HCT116 (cell line): ENCODE data around the gene VPS45. TPM values are rescaled to one million over a fixed set of nuclear protein-coding genes. Genes with fewer than 3 reads are reported as not detected.

Source experiments
- ATAC-seq: fragments of 200-7000 bp; cut with Tn5 transposase; 2 replicates; pipeline ENCODE4 v1.9.1; 2020; ENCODE audit warnings: mild to moderate bottlenecking, moderate library complexity
- BruUV-seq: library from RNA; stranded (reverse); fragments of 400-500 nt; replicated peaks from 2 replicates; lab custom pipeline; 2021; lab: Mats Ljungman, UMichigan
- CTCF ChIA-PET: fragments of 300-600 bp; sonication (Branson Sonifier 250); formaldehyde crosslinking; loops from one replicate; lab custom pipeline; 2021; ENCODE audit warnings: antibody characterized with exemption; lab: Charles Lee
- POLR2A ChIA-PET: fragments of 300-600, 350-600 bp; sonication (Branson Sonifier 250); formaldehyde crosslinking; loops from one replicate; lab custom pipeline; 2021; ENCODE audit warnings: antibody characterized with exemption; lab: Charles Lee
- RAD21 ChIA-PET, 2 experiments: fragments of 300-600 bp; sonication (Branson Sonifier 250); formaldehyde crosslinking; loops; one replicate each; lab custom pipeline; 2023; ENCODE audit warnings: low total read pairs in 2 of 2; ENCODE audit not compliant: uncharacterized antibody in 2 of 2, unreplicated experiment in 2 of 2, low non-redundant PET in 1 of 2; lab: Charles Lee
- DNase-seq: peaks from one replicate; pipeline ENCODE4 v3.0.0-alpha.2; 2010; ENCODE audit warnings: low read depth, low spot score
- H2AFZ ChIP-seq: fragments of 200-600 bp; shearing (Covaris generic), sonication (generic); 2 replicates; pipeline ENCODE4 v1.6.1; 2017; ENCODE audit warnings: low read depth, mixed run types, mixed read lengths, antibody characterized with exemption, low read length; ENCODE audit not compliant: poor library complexity, severe bottlenecking
- H3K27ac ChIP-seq: 2 replicates; pipeline ENCODE4 v1.5.1; 2012; ENCODE audit warnings: low read depth, low read length
- H3K27me3 ChIP-seq: fragments of 200-600 bp; sonication (generic); 2 replicates; pipeline ENCODE4 v1.6.1; 2016; ENCODE audit warnings: mixed run types, low read length, mixed read lengths; ENCODE audit not compliant: insufficient read depth
- H3K36me3 ChIP-seq, 2 experiments: fragments of 200-500 bp in 1 of 2; fragments of 200-600 bp in 1 of 2; sonication (Bioruptor generic) in 1 of 2; sonication (generic) in 1 of 2; 2 replicates each; pipeline versions ENCODE4 v1.5.1 to v1.6.1; 2014 to 2016; ENCODE audit warnings: low read length in 2 of 2, inconsistent platforms in 1 of 2, mixed read lengths in 1 of 2, mixed run types in 1 of 2; ENCODE audit not compliant: insufficient read depth in 2 of 2, control insufficient read depth in 1 of 2
- H3K4me1 ChIP-seq, 2 experiments: fragments of 200-600 bp in 1 of 2; sonication (generic) in 1 of 2; 2 replicates each; pipeline versions ENCODE4 v1.5.1 to v1.6.1; 2012 to 2017; ENCODE audit warnings: low read length in 2 of 2, inconsistent platforms in 1 of 2, mild to moderate bottlenecking in 1 of 2, mixed read lengths in 1 of 2, mixed run types in 1 of 2, moderate library complexity in 1 of 2; ENCODE audit not compliant: insufficient read depth in 2 of 2, control insufficient read depth in 1 of 2
- H3K4me2 ChIP-seq: fragments of 200-600 bp; sonication (generic); 2 replicates; pipeline ENCODE4 v1.6.1; 2017; ENCODE audit warnings: mixed run types, low read length, mixed read lengths
- H3K4me3 ChIP-seq, 2 experiments: fragments of 200-600 bp in 1 of 2; sonication (generic) in 1 of 2; replicated peaks in 1 of 2; 2 replicates each; pipeline ENCODE4 v1.5.1; 2011 to 2016; ENCODE audit warnings: low read length in 2 of 2, control low read depth in 1 of 2, low read depth in 1 of 2, mild to moderate bottlenecking in 1 of 2, mixed read lengths in 1 of 2, mixed run types in 1 of 2
- H3K79me2 ChIP-seq: fragments of 200-600 bp; sonication (generic); 2 replicates; pipeline ENCODE4 v1.6.1; 2017; ENCODE audit warnings: mild to moderate bottlenecking, mixed run types, low read length, moderate library complexity, mixed read lengths; ENCODE audit not compliant: insufficient read depth
- H3K9ac ChIP-seq: fragments of 200-600 bp; sonication (generic); 2 replicates; pipeline ENCODE4 v1.6.1; 2016; ENCODE audit warnings: low read length, mixed read lengths
- H3K9me2 ChIP-seq: fragments of 200-600 bp; sonication (generic), shearing (Covaris generic); 2 replicates; pipeline ENCODE4 v1.6.1; 2017; ENCODE audit warnings: mixed run types, mild to moderate bottlenecking, moderate library complexity; ENCODE audit not compliant: insufficient read depth
- H3K9me3 ChIP-seq, 2 experiments: fragments of 200-500 bp in 1 of 2; fragments of 200-600 bp in 1 of 2; sonication (Bioruptor generic) in 1 of 2; sonication (generic) in 1 of 2; 2 replicates each; pipeline ENCODE4 v1.6.1; 2014 to 2017; ENCODE audit warnings: low read length in 2 of 2, mixed read lengths in 2 of 2, inconsistent platforms in 1 of 2, low read depth in 1 of 2, mild to moderate bottlenecking in 1 of 2, mixed run types in 1 of 2, moderate library complexity in 1 of 2; ENCODE audit not compliant: control insufficient read depth in 1 of 2, insufficient read depth in 1 of 2
- H4K20me1 ChIP-seq: fragments of 200-600 bp; sonication (generic), shearing (Covaris generic); 2 replicates; pipeline ENCODE4 v1.6.1; 2017; ENCODE audit warnings: mixed run types, mild to moderate bottlenecking, moderate library complexity; ENCODE audit not compliant: insufficient read depth
- ATF3 ChIP-seq: IDR thresholded peaks from 2 replicates; pipeline ENCODE4 v1.6.1; 2012
- CTCF ChIP-seq, 3 experiments: fragments of 200-600 bp in 1 of 3; sonication (generic) in 1 of 3; IDR thresholded peaks in 2 of 3; conservative IDR thresholded peaks in 1 of 3; 2 replicates each; pipeline ENCODE4 v1.5.1; 2012 to 2017; ENCODE audit warnings: low read depth in 2 of 3, low read length in 2 of 3, antibody characterized with exemption in 1 of 3, borderline replicate concordance in 1 of 3, control low read depth in 1 of 3, mild to moderate bottlenecking in 1 of 3, mixed read lengths in 1 of 3, mixed run types in 1 of 3, moderate library complexity in 1 of 3; ENCODE audit not compliant: insufficient read depth in 1 of 3
- EGR1 ChIP-seq: IDR thresholded peaks from 2 replicates; pipeline ENCODE4 v1.6.1; 2012; ENCODE audit warnings: low read depth
- ELF1 ChIP-seq: IDR thresholded peaks from 2 replicates; pipeline ENCODE4 v1.6.1; 2012; ENCODE audit warnings: low read depth, borderline replicate concordance
- EZH2 ChIP-seq: fragments of 200-600 bp; sonication (generic); IDR thresholded peaks from 2 replicates; pipeline ENCODE4 v1.6.1; 2017; ENCODE audit warnings: antibody characterized with exemption, mixed run types
- JUND ChIP-seq: IDR thresholded peaks from 2 replicates; pipeline ENCODE4 v1.6.1; 2012
- MAX ChIP-seq: IDR thresholded peaks from 2 replicates; pipeline ENCODE4 v1.6.1; 2012
- POLR2AphosphoS5 ChIP-seq: IDR thresholded peaks from 2 replicates; pipeline ENCODE4 v1.6.1; 2011; ENCODE audit warnings: mild to moderate bottlenecking, low read depth, low read length, moderate library complexity
- RAD21 ChIP-seq: IDR thresholded peaks from 2 replicates; pipeline ENCODE4 v1.6.1; 2012; ENCODE audit warnings: low read depth, mild to moderate bottlenecking
- REST ChIP-seq: IDR thresholded peaks from 2 replicates; pipeline ENCODE4 v1.6.1; 2012; ENCODE audit warnings: low read depth
- SIN3A ChIP-seq: IDR thresholded peaks from 2 replicates; pipeline ENCODE4 v1.6.1; 2012; ENCODE audit warnings: low read depth
- YY1 ChIP-seq: IDR thresholded peaks from 2 replicates; pipeline ENCODE4 v1.6.1; 2011; ENCODE audit warnings: low read length, low read depth, moderate library complexity, mild to moderate bottlenecking; ENCODE audit not compliant: insufficient replicate concordance; ENCODE audit errors: extremely low read depth
- ZFX ChIP-seq: fragments of 450-650 bp; IDR thresholded peaks from 2 replicates; pipeline ENCODE4 v1.6.1; 2017
- ZNF274 ChIP-seq: fragments of 200-500 bp; sonication (Bioruptor generic); IDR thresholded peaks from 2 replicates; pipeline ENCODE4 v1.6.1; 2014; ENCODE audit warnings: mild to moderate bottlenecking, low read depth, low read length, inconsistent platforms
- intact Hi-C: fragments of 100-400 bp; cut with micrococcal nuclease; formaldehyde crosslinking; loops from 2 replicates; pipeline ENCODE4 v1.10.0; 2022
- total RNA-seq: library from RNA; stranded (reverse); gene quantifications from one replicate; pipeline ENCODE4 v1.2.1, GENCODE V29; 2021; ENCODE audit not compliant: unreplicated experiment

VPS45 gene
- total RNA-seq, 1 experiment from 2014 or later, result 28.1 TPM

- DNase-seq (no peak), ATAC-seq (no peak)
- POLR2A ChIA-PET, result no interaction called here
- no peak overlapping the region for H2AFZ ChIP-seq
- no peaks in the 10 kb centered on the region for H3K36me3 ChIP-seq
- no peak overlapping the region for H3K27ac ChIP-seq
- H3K9me3 ChIP-seq, result no peaks in the 10 kb centered on the region
- H3K4me2 ChIP-seq, result no peak overlapping the region
- no peak overlapping the region for H3K9ac ChIP-seq
- no peak for TF ChIP-seq SIN3A
- TF ChIP-seq ZNF274, result no peak
- TF ChIP-seq EGR1, result no peak
- peaks cover 6 to 12% of the 10 kb centered on the region in 2 experiments; a peak in 3 of 4 replicates for H3K4me1 ChIP-seq
- intact Hi-C loops, result no loop called here
- CTCF ChIA-PET, result no interaction called here
- no peak overlapping the region for H3K4me3 ChIP-seq
- H3K27me3 ChIP-seq, result no peaks in the 10 kb centered on the region
- RAD21 ChIA-PET, result no interaction called here
- no TSS peak for BruUV-seq
- no peaks in the 10 kb centered on the region for H3K79me2 ChIP-seq
- no peaks in the 10 kb centered on the region for H3K9me2 ChIP-seq
- no peaks in the 10 kb centered on the region for H4K20me1 ChIP-seq
Measured at GRCh38 chr1:150146849-150147542, 79.4 kb downstream of the VPS45 start.

GRCh38 chr1:150148837-150149270, 81.3 kb downstream of the VPS45 start:
- no peak overlapping the region for H3K4me3 ChIP-seq
- TF ChIP-seq POLR2AphosphoS5 (no peak), YY1 (no peak), JUND (no peak), ATF3 (no peak), ELF1 (no peak), ZFX (no peak), MAX (no peak), EGR1 (no peak), CTCF (IDR thresholded peaks at IDR 0.05 in 2 of 3, conservative IDR thresholded peaks at IDR 0.05 in 1 of 3; ENCODE audit: borderline replicate concordance in 1 of 3, insufficient read depth in 1 of 3, low read depth in 2 of 3, low read length in 2 of 3) (no peak), REST (no peak), RAD21 (no peak), EZH2 (no peak)

More at GRCh38 chr1:150148837-150149270, 81.3 kb downstream of the VPS45 start:
- no peaks in the 10 kb centered on the region for H3K79me2 ChIP-seq
- POLR2A ChIA-PET, result no interaction called here
- H3K27ac ChIP-seq, result no peak overlapping the region
- CTCF ChIA-PET, result interaction anchor here (0.9 kb wide), 1 partner anchor 16 kb away, joined by 3 read pairs; no protein-coding TSS in a partner anchor
- H3K4me2 ChIP-seq, result no peak overlapping the region
- H3K9me2 ChIP-seq, result no peaks in the 10 kb centered on the region
- RAD21 ChIA-PET, result no interaction called here
- BruUV-seq, result no TSS peak
- no peaks in the 10 kb centered on the region for H3K36me3 ChIP-seq
- H3K9me3 ChIP-seq, result no peaks in the 10 kb centered on the region
- intact Hi-C loops, result no loop called here
- no peak overlapping the region for H3K9ac ChIP-seq
- no peaks in the 10 kb centered on the region for H4K20me1 ChIP-seq
- ATAC-seq (no peak), DNase-seq (no peak)
- H2AFZ ChIP-seq, result no peak overlapping the region
- H3K4me1 ChIP-seq, result peaks cover 6 to 15% of the 10 kb centered on the region in 2 experiments; a peak in 3 of 4 replicates
- H3K27me3 ChIP-seq, result no peaks in the 10 kb centered on the region
